NCI-H2029 (cell line): ENCODE measurements around the gene TMEM88.

Experiments
- DNase-seq: peaks from one replicate; lab custom pipeline; 2025; lab: John Stamatoyannopoulos, UW

Gene TMEM88

GRCh38 chr17:7833011-7833794 lies 21.7 kb upstream of the TMEM88 start:
- no peak for DNase-seq

GRCh38 chr17:7833795-7834541 lies 20.9 kb upstream of the TMEM88 start, which contains the start of gene KDM6B:
Gene KDM6B, plus strand, starts transcription at chr17:7834217. Its CDS starts 11,338 bp downstream, at chr17:7845555.
- DNase-seq = peak; percentile 76

- DNase-seq = peak; percentile 25
These were observed 20.3 kb upstream of the TMEM88 start for GRCh38 chr17:7834542-7834956.

DNA sequence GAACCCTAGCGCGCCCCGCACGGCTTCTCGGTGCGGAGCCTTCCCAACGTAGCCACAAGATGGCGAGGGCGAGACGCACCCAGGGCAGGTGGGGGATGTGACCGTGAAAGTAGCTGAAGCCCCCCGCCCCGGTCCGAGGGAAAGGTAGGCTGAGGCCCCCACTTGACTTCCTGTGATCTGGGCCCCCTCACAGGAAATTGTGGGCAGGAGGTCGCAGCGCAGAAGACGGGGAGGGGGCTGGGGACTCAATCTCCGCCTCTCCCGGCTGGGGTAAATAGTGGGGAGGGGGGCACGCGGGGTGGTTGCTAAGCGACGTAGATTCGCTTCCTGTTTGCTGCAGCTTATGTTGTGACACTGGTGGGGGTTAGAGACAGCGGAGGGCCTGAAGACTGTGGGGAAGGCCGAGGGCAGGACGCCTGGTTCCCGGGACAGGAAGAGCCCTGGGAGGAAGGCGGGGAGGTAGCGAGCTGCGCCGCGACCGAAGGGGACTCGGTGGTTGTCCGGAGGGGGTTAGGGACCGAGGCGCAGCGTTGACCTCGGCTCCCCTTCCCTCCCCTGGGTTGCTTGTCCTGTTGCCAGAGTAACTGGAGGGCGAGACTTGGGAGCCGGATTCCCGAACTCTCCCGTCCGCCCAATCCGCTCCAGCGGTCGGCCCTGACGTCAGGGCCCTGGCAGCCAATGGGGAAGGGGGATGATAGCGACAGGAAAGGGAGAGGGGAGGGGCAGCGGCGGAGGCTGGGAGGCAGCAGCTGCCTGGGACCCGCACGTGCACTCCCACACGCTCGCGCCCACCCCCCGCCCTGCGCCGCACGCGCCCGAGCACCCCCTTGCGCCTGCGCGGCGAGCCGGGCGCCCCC lies 19.7 kb upstream of the TMEM88 start:
- DNase-seq = peak; percentile 84

DNA sequence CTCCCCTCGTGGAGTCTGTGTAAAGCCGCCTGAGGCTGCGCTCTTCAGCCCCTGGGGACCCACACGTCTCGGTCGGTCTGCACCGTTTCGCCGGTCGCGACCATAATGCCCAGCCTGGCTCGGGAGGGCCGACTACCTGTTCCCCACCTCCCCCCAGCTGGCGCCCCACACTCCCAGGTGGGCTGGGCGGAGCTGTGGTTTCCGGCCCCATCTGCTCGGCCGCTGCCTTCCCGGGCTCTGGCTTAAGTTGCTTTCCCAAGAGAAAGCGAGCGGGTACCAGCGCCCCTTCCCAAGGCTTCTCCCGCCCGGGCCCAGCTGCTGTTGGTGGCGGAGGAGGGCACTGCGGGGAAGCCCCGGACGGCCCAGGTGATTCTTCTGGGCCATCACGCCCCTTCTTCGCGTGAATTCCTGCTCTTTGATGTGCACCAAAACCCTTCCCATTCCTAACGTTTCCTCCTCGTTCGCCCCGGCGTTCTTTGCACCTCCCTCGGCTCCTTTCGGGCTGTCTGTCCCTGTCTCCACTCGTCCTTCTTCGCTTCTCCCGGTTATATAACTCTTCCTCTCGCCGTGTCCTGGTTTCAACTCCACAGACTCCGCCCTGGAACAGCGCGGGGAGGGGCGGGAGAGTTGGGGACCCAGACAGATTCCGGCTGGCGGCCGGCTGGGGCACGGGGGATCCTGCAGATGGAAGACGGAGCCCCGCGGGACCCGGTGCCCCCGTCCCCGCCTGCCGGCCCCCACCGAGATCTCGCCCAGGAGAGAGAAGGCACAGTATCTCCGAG lies 18.9 kb upstream of the TMEM88 start:
- DNase-seq = peak; percentile 33

- peak; percentile 95 for DNase-seq
These were observed 18.1 kb upstream of the TMEM88 start for GRCh38 chr17:7836596-7837407.

GRCh38 chr17:7837408-7838088 lies 17.3 kb upstream of the TMEM88 start:
- DNase-seq = no peak

GRCh38 chr17:7838090-7839075 lies 16.5 kb upstream of the TMEM88 start:
- peak; percentile 34 for DNase-seq

GRCh38 chr17:7839190-7839875 lies 15.5 kb upstream of the TMEM88 start:
- DNase-seq = no peak

GRCh38 chr17:7839876-7840261 lies 15.0 kb upstream of the TMEM88 start:
- DNase-seq = no peak

DNA sequence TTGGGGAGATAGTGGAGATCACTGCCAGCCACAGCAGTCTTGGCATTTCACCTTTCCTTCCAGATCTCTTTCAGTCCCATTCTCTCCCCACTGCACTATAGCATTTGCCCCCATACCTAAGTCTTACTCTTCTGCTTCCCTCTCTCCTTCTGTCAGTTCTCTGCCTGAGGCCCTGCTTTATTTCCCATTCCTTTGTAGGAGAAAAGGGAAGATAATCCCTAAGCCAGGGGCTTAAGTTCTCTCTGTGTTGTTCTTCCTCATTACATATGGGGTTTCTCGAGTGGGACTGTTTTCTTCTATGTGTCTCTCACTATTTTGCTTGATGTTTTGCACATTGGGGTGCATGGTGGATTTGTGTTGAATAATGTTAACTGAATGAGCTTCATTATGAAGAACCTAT lies 14.4 kb upstream of the TMEM88 start:
- no peak for DNase-seq

DNA sequence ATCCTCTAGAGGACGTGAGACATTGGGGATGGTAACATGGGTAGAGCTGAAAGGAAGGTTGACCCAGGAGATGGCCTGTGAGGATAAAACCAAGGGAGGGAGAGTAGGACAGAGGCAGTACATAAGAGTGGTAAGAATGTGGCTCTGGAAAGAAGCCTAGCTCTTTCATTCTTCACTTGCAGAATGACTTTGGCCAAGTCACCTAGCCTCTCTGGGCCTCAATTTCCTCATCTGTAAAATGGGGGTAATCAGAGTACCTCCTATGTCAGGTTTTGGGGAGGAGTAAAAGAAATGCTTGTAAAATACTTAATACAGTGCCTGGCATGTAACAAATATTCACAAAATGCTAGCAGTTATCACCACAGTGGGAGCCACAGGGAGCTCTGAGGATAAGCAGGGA lies 14.0 kb upstream of the TMEM88 start:
- no peak for DNase-seq

- DNase-seq = no peak
These were observed 13.4 kb upstream of the TMEM88 start for GRCh38 chr17:7841396-7841914.

DNA sequence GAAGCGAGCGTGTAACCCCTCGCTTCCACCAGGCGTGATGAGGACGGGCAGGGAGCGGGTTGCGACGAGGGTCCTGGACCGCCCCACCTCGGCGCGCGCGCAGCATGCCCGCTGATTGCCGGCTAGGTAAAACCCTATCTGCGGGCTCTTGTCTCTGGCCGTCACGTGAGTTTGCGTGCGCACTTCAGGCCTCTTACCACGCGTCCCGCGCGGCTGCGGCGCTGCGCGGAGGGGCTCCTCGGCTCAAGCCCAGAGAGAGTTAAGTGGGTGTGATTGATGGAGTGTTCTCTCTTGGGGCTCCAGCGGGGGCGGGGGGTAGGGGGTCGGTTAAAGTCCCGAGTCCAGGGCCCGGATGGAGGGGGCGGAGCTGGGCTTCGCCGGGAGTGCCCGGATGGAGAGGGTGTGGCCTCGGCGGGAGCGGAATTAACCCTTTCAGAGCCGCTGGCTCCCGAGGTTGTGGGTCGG lies 12.9 kb upstream of the TMEM88 start:
- peak; percentile 59 for DNase-seq

DNA sequence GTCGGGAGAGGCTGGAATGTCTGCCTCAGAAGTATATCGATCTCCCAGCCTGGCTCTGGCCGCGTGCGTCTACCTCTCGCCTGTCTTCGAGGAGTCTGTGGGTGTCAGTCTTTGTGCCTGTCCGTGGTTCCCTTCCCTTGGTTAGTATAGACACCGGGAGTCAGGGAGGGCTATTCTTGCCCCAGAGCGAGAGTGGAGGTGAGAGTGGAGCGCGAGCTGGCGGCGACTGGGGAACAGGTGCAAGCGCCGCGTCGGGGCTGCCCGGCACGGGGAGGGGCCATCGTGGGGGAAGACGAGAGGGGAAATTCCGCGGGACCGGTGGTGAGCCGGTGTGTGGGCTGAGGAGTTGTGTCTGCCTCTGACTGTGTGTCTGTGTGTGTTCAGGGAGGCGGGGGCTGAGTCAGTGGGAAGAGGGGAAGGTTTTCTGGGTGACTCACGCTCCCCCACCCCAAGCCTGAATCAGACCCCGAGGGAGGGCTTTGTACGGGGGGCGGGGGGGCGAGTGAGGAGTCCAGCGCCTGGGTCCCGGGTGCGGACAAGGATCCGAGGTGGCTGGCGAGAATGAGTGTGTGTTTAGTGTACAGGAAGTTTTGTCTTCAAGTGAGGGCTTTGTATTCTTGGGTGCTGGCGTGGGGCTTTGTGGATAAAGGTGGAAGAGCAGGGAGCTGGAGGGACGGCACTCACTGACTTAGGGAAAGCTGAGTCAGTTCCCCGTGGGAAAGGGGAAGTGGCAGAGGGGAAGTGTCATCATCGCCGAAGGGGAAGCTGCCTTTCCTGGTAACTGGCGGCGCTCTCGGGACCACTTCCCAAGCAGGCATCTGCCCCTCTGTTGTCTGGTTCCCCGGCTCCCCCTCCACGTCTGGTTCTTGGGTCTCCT lies 12.2 kb upstream of the TMEM88 start:
- DNase-seq = peak; percentile 16

DNA sequence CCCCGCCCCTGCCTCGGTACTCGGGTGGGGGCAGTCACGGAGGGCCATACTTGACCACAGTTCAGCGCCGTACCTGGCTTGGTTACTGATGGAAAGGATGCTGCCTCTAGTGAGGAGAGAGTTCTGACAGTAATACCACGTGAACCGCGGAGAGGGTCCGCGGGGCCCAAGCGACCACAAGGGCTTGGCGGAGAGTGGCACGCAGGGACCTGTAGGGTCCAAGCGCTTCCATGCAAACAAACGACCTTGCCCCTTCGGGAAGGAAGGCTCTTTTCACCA lies 11.7 kb upstream of the TMEM88 start:
- DNase-seq = no peak
